Non-pigmented ciliary epithelial cell (primary cell): ENCODE results near the gene TNIK.
"Not testable (repeated sequence)": the region's sequence is repeated elsewhere in the genome, so short reads cannot be mapped to it uniquely, and the experiment has no call there.

Experiments
- DNase-seq: peaks from one replicate; pipeline ENCODE4 v3.0.0-alpha.2; 2010; ENCODE audit warnings: low read depth

The TNIK gene

GRCh38 chr3:171469376-171469775 is 9.2 kb upstream of the TNIK start:
- no peak for DNase-seq

- DNase-seq = no peak
Observed at GRCh38 chr3:171468296-171468906, 8.2 kb upstream of the TNIK start.

- DNase-seq = no peak
Observed at GRCh38 chr3:171465763-171466162, 5.6 kb upstream of the TNIK start.

GRCh38 chr3:171464462-171464861 is 4.3 kb upstream of the TNIK start:
- DNase-seq = no peak

- DNase-seq = no peak
Observed at GRCh38 chr3:171462224-171462623, 2.0 kb upstream of the TNIK start.

- DNase-seq = no peak
Observed at GRCh38 chr3:171461525-171461917, 1.3 kb upstream of the TNIK start.

- no peak for DNase-seq
Observed at GRCh38 chr3:171460725-171461524, 720 bp upstream of the TNIK start.

- no peak for DNase-seq
Observed at GRCh38 chr3:171459137-171459941, 866 bp downstream of the TNIK start.

GRCh38 chr3:171458864-171459136 is 1.4 kb downstream of the TNIK start:
- DNase-seq = no peak

- no peak for DNase-seq
Observed at GRCh38 chr3:171458071-171458863, 1.9 kb downstream of the TNIK start.

- no peak for DNase-seq
Observed at GRCh38 chr3:171457607-171458061, 2.6 kb downstream of the TNIK start.

GRCh38 chr3:171456765-171457606 is 3.2 kb downstream of the TNIK start:
- DNase-seq = no peak

GRCh38 chr3:171455603-171456550 is 4.3 kb downstream of the TNIK start:
- DNase-seq = no peak

GRCh38 chr3:171454041-171454440 is 6.2 kb downstream of the TNIK start:
- DNase-seq = no peak

- DNase-seq = no peak
Observed at GRCh38 chr3:171453180-171453886, 6.9 kb downstream of the TNIK start.

- no peak for DNase-seq
Observed at GRCh38 chr3:171452328-171452727, 7.9 kb downstream of the TNIK start.

GRCh38 chr3:171451915-171452314 is 8.3 kb downstream of the TNIK start:
- no peak for DNase-seq

GRCh38 chr3:171447579-171447891 is 12.7 kb downstream of the TNIK start:
- DNase-seq = not testable (repeated sequence)

- DNase-seq = no peak
Observed at GRCh38 chr3:171446801-171447578, 13.2 kb downstream of the TNIK start.
